HG03064 (cell line): ENCODE data around the gene CACNA1S.

Experiments used
- ATAC-seq: cut with Tn5 transposase; IDR thresholded peaks from one replicate; pipeline ENCODE4 v1.9.1; 2021; ENCODE audit warnings: low read depth; ENCODE audit not compliant: unreplicated experiment

The CACNA1S gene

GRCh38 chr1:201019321-201019977, 92.8 kb downstream of the CACNA1S start:
- ATAC-seq = peak; percentile 57

- ATAC-seq = no peak
These were observed 94.4 kb downstream of the CACNA1S start for GRCh38 chr1:201017828-201018163.

- ATAC-seq = no peak
These were observed 95.0 kb downstream of the CACNA1S start for GRCh38 chr1:201016943-201017827.

DNA sequence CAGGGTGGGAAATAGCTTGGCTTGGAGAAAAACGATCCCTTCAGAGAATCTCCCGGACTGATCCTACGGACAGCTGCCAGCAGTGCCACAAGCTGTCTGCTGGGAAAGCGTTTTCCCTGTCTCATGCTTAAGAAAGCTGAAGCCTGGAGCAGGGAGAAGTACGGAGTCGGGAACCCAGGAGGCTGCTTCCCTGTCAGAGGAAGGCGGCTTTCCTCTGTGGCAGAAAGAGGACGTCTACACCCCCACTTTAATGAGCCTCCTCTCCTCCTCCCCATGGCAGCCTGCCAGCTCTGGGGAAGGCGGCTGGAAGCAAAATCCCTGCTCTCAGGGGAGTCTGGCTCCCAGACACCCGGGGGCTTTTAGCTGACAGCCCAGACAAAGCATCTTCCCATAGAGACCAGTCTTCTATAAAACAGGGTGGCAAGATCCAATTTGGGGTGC, 96.0 kb downstream of the CACNA1S start:
- no peak for ATAC-seq

DNA sequence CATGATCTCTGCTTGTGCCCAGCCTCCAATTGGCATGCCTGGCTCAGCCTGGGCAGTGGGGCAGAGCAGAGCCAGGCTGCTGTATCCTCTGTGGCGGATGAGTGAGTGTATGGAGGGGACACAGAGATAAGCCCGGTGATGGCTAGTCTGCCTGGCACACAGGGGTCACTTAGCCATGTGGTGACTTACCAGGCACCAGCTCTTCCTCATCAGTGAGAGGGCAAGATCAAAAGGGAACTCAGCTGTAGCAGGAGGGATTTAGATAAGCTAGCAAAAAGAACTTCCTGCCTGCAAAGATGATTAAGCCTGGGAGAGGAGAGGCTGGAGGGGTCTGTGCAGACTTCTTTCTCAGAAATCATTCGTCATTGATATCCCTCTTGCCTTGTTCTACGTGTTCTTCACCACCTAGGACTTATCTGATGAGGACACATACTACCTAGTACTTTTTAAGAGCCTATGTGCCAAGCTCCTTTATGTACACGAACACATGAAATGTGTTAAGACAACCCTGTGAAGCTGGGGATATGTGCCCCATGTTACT, 96.6 kb downstream of the CACNA1S start:
- ATAC-seq = no peak

DNA sequence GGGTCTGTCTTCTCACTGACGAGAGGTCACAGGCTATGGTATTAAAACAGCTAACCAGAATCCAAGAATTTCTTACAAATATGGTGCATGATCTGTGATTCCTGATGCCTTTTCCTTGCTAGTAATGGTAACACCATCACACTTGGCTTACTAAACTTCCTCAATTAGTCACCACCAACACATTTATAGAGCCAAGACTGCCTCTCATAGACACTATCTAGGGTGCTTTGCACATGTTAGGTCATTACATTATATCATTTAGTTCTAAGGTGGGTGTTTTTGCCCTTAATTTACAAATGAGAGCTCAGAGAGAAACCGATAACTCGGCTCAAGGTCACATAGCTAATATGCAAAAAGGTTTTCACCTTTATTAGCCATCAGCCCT, 97.4 kb downstream of the CACNA1S start:
- no peak for ATAC-seq

DNA sequence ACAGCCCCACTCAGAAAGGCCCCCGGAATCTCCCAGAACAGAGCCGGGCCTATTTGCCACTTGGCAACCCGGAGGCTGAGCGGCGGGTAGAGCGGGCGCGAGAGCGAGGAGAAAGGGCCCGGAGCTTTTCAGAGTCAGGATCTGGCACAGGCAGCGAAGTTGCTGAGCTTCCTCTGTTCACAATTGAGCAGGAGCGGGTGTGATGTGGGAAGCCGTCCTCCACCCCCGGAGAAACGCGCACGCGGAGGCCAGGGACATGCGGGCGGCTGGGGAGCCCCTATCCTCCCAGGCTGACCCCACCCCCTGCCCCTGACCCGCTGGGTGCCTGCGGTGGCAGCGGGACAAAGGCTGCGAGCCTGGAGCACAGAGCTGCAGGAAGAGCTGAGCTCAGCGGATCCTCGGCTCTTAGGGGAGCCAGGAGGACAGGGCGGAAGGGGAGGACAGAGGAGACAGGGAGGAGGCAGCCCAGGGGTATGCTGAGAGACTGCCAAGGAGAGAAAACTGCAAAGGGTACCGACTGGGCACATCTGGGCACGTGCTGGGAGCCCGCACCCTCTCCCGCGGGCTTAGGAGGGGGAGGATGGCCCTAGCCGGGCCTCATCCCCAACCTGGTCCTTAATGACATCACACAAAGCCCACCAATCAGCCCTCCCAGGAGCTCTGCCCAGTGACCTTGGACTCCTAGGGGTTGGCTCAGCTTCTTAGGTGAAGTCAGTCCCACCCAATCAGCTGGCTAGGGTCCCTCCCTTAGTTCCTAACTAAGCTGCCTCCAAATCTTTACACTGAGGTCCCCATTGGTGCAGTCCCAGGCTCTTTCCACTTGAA, 98.0 kb downstream of the CACNA1S start:
- no peak for ATAC-seq

GRCh38 chr1:201013031-201013485, 99.2 kb downstream of the CACNA1S start:
- ATAC-seq = no peak

- no peak for ATAC-seq
These were observed 100.6 kb downstream of the CACNA1S start for GRCh38 chr1:201011616-201012015.

- ATAC-seq = no peak
These were observed 102.1 kb downstream of the CACNA1S start for GRCh38 chr1:201009962-201010645.

DNA sequence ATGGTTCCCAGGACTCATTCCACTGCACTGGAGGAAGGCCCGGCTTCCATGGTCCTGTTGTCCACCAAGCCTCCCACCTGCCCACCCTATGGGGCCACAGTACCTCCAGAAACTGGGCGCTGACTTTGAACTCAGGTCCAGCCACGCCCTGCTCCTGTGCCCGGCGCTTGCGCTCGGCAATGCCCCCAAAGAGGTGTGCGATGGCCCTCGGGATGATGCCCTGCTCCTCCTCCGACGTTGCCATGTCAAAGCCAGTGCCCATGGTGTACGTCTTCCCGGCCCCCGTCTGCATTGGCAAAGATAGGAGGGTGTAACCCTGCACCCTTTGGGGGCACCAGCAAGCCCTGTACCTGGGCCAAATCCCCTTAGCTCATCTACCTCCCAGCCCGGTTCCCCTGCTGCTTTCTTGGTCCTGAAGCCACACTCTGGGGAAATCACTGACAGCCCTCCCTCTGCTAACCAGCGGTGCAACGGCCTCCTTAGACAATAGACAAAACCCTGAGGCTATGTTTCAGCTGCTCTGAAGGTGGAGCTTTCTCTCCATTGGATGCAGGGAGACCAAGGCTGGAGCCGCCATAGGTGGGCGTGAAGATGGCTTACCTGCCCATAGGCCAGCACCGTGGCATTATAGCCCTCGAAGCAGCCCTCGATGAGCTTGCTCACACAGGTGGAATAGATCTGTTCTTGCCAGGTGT, 103.4 kb downstream of the CACNA1S start:
- ATAC-seq = no peak

- ATAC-seq = no peak
These were observed 104.7 kb downstream of the CACNA1S start for GRCh38 chr1:201007481-201007880.

- ATAC-seq = no peak
These were observed 105.8 kb downstream of the CACNA1S start for GRCh38 chr1:201006450-201006849.

- no peak for ATAC-seq
These were observed 107.5 kb downstream of the CACNA1S start for GRCh38 chr1:201004732-201005131.

DNA sequence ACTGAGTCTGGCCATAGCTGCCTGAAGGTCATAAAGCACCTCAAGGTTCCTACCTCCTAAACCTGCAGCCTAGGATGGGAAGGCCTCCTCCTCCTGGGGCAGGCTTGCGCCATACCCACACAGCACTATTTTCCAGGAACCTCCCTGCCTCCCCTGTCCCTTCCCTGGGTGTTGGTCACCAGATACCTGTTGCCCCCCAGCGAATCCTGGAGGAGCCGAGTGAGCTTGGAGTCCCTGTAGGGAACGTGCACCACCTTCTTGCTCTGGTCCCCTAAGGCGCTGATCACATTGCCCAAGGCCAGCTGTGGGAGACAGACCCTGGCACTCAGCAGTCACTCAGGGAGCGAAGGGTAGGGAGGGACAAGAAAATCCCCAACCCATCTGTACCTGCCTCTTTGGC, 108.1 kb downstream of the CACNA1S start:
- ATAC-seq = no peak

DNA sequence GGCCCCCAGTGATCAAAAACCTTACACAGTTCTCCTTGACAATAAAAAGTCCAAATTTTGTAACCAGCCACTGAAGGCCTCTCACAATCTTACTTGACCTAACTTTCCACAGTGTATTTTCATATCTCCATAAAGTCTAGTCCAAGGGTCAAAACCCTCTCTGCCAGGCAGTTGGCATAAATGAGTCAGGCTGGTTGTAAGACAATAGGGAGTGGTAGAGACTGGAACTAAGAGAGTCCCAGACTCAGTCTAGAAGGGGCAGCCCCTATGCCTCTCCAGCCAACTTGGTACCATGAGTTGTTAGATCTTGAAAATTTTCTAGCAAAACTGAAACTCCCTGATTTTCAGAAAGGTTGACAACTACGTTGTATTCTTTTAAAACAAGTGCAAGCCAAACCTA, 109.7 kb downstream of the CACNA1S start:
- ATAC-seq = no peak

DNA sequence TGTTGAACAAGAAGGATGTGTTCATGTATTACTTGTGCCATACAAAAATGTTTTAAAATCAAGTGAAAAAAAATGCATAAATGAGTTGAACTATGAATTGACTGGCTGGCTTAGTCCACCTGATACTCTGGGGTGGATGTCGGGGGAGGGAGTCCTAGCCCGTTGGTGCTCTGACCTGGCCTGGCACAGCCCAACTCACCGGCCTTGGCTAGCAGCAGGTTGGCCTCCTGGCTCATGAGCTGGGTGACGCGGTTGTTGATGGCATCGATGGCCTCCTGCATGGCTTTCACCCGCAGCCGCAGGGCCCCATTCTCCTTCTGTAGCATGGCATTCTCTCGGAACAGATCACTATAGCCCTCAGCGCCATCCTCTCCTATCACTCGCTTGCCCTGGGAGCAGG, 110.3 kb downstream of the CACNA1S start:
- ATAC-seq = no peak

- ATAC-seq = no peak
These were observed 111.8 kb downstream of the CACNA1S start for GRCh38 chr1:201000391-201000790.

- ATAC-seq = no peak
These were observed 112.6 kb downstream of the CACNA1S start for GRCh38 chr1:200999667-201000066.

- ATAC-seq = no peak
These were observed 113.9 kb downstream of the CACNA1S start for GRCh38 chr1:200998323-200998722.
